Stimulated activated CD4-positive, alpha-beta T cell treated with anti-CD3 and anti-CD28 coated beads, TNF-alpha, amount 100 ng/mL, for 24 hours (primary cell): ENCODE results near the gene GIGYF1.

ENCODE experiments used
- DNase-seq, 3 experiments: peaks; one replicate each; pipeline ENCODE4 v3.0.0-alpha.2; 2020; ENCODE audit warnings: low read depth in 3 of 3

The GIGYF1 gene

DNA sequence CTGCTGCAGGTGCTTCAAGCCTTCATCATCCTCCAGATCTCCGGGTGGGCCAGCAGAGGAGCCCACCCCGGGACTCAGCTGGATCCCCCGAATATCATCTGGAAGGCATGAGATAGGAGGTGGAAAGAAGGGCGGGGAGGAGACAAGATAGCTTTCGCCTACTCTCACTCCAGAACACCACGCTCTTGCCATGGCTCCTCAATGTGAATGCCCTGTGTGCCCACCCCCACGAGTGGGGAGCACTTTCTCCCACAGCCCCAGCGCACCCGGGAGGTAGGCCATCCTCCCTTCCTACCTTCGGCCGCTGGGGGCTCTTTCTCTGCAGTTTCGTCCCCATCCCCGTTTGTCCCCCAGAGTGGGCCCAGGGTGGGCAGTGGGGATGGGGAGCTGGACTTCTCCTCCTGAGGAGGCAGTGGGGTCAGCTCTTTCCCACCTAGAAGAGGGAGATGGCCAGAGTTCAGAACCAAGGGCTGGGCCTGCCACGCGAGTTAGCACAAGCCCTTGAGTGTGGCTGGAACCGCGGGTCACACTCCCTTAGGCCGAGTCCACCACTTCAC lies 8.9 kb downstream of the GIGYF1 start:
- no peak for DNase-seq

- DNase-seq, result no peak
These were observed 9.5 kb downstream of the GIGYF1 start for GRCh38 chr7:100684534-100685042.

DNA sequence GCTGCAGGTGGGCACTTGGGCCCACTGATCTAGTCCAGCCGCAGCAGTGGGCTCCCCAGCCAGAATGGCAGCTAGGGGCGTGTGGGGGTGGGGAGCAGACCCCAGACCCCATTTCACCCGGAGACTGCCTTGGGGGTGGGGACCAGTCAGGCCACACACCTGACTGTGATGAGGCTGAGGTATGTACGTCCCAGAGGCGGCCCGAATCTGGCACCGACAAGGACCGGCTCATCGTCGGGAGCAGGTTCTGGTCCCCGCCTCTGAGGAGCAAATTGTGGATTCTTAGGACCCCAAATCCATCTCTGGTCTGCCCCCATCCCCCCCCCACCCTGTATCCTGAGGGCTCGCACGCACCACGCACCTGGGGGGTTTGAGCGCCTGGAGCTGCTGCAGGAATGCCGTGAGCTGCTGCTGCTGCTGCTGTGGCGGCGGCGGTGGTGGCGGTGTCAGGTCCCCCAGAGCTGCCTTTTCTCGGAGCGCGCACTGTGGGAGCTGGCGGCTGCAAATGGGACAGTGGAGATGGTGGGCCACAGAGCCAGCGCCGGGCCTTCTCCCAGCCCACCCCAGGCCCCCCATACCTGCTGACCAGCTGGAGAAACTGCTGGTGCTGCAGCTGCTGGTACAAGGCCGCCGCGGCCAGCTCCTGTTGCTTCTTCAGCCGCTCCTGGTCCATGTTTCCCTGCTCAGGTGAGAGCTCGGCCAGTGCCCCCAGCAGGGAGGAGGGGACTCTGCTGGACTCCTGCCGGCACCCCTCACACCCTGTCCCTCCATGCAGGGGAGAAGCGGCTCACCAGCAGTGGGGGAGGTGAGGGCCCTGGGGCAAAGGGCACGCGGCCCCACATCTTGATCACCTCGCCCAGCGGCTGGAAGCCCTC lies 10.2 kb downstream of the GIGYF1 start:
- no peak for DNase-seq

GRCh38 chr7:100682991-100683658 lies 10.9 kb downstream of the GIGYF1 start:
- DNase-seq, result no peak

DNA sequence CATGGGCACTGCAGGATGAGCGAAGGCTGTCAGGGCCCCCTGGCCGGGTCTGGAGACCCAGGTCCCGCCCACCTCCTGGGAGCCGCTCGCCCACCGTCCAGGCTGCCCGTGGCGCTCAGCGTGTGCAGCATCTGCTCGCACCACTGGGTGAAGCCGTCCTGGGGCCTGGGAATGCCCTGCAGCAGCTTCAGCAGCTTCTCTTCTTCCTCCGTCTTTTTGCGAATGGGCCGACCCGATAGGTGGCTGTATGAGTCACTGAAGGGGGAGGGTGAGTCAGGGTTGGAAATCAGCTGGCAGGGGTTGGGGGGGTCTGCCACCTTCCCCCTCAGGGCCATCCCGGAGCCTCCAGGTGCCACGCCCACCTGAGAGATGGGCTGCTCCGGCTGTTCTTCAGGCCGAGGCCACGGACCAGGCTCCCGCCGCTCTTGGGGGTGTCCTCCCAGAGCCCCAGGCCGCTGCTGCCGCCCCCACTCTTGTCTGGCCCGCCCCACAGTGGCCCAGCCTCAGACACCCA lies 11.8 kb downstream of the GIGYF1 start:
- no peak for DNase-seq

DNA sequence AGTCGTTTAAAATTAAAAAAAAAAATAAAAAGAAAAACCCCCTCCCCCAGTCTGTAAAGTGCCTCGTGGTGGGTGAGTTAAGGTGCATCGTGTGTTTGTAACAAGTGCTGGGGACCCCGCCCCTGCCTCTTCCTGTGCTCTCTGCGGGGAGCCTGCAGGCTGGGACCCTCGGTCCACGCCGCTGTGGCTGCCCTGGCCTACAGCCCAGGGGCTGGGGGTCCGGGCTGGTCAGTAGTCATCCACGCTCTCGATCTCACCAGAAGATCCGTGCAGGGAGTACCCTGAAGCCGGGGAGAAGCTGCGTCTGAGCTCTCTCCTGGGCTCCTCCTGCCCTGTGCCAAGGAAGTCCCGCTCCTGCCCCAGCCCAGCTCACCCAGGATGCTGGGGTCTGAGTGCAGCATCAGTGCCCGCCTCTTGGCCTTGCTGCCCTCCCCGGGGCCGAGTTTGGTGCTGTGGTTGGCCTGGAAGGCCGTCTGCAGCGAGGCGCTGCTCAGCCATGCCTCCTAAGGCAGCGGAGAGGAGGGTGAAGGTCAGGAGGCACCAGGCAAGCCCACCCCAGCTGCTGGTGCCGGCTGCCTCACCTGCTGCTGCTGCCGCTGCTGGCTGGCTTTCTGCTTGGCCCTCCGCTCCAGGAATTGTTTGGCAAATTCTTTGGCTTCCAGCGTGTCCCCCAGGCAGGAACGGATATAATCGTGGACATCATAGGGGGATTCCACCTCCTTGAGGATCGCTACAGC lies 12.4 kb downstream of the GIGYF1 start:
- DNase-seq, result no peak

- no peak for DNase-seq
These were observed 13.3 kb downstream of the GIGYF1 start for GRCh38 chr7:100680576-100681271.

DNA sequence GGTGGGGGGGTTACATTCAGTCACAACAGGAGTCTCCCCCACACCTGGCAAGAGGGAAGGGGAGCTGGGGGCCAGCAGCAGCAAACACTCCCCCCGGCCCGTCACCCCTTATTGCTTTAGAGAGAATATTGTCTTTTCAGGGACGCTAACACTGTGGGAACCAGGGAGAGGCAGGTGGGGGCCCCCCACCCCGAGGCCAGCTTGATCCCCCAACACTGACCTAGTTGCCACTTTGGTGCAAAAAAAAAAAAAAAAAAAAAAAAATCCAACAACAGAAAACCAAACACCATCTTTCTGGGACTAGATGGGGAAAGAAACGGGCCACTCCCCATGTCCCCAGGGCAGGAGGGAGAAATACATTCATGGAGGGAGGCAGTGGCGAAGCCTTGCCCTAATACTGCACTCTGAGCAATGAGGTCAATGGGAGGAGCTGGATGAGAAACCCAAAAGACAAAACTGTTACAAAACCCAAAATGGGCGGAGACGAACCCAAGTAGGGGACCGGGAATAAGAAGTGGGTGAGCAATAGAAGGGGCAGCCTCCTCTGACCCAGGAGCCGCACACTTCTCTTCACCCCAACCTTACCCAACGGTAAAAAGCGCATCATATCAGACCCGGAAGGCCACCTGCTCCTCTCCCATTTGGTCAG lies 14.0 kb downstream of the GIGYF1 start:
- DNase-seq, result no peak

DNA sequence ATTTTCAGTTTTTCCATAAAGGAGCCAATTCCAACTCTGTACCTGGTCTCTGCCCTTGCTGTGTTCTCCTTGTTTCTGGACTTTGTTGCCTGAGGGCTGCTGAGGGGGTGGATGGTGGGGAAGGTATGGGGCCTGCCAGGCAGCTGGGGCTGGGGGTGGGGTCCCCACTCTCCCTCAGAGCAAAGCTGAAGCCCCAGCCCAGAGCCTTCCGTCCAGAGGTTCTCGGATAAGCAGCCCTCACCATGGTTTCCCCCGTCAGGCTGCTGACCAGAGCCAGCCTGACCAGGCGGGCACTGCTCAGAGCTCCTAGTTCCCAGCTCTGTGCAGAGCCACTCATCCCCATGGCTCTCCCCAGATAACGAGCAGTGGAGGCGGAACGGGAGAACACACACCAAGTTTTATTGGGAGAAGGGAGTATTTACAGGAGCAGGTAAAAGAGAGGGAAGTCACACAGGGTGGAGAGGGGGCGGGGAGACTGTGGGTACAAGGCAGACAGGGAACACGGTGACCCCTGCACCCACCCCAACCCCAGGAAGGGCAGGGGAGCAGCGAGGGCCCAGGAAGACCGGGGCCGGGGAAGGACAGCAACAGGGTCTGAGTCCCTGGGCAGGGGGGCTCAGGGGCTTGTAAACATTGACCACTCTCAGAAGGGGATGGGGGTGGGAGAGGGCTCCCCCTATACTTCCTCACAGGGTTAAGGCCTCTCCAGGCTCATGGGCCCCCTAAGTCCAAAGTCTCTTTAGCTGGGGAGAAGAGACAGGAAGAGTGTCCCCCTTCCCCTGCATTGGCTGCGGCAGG lies 14.7 kb downstream of the GIGYF1 start:
- DNase-seq, result no peak

DNA sequence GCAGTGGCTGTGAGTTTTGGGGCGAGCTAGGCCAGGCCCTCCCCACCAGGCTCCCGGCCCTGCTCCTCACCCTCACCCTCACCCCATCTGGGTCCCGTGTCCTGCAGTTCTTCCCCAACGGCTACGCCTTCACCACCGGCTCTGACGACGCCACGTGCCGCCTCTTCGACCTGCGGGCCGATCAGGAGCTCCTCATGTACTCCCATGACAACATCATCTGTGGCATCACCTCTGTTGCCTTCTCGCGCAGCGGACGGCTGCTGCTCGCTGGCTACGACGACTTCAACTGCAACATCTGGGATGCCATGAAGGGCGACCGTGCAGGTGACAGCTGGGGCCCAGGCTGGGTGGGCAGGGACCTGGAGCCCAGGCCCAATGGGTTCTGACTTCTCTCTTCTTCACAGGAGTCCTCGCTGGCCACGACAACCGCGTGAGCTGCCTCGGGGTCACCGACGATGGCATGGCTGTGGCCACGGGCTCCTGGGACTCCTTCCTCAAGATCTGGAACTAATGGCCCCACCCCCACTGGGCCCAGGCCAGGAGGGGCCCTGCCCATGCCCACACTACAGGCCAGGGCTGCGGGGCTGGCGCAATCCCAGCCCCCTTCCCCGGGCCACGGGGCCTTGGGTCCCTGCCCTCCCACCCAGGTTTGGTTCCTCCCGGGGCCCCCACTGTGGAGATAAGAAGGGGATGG lies 15.6 kb downstream of the GIGYF1 start:
- DNase-seq, result no peak

- DNase-seq, result no peak
These were observed 16.5 kb downstream of the GIGYF1 start for GRCh38 chr7:100677308-100678267.

DNA sequence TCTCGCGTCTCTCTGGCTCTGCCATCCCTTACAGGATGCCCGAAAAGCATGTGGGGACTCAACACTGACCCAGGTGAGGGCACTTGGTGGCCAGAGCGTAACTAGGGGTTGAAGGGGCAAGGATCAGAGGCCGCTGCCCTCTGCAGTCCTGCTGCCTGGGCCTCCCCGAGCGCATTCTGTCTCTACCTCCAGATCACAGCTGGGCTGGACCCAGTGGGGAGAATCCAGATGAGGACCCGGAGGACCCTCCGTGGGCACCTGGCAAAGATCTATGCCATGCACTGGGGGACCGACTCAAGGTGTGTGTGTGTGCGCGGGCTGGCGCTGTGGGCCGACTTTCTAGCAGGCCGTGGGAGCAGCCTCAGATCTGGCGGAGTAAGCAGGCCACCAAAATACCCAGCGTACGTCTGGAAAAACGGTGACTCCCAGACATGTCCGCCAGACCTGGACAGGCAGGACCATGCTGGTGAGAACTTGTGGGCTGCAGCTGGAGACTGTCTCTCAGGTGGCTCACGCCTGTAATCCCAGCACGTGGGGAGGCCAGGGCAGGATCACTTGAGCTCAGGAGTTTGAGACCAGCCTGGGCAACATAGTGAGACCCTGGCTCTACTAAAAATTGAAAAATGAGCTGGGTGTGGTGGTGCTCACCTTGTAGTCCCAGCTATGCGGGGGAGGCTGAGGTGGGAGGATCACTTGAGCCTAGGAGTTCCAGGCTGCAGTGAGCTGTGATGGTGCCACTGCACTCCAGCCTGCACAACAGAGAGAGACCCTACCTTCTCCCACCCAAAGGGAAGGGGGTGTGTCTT lies 17.3 kb downstream of the GIGYF1 start:
- no peak for DNase-seq

DNA sequence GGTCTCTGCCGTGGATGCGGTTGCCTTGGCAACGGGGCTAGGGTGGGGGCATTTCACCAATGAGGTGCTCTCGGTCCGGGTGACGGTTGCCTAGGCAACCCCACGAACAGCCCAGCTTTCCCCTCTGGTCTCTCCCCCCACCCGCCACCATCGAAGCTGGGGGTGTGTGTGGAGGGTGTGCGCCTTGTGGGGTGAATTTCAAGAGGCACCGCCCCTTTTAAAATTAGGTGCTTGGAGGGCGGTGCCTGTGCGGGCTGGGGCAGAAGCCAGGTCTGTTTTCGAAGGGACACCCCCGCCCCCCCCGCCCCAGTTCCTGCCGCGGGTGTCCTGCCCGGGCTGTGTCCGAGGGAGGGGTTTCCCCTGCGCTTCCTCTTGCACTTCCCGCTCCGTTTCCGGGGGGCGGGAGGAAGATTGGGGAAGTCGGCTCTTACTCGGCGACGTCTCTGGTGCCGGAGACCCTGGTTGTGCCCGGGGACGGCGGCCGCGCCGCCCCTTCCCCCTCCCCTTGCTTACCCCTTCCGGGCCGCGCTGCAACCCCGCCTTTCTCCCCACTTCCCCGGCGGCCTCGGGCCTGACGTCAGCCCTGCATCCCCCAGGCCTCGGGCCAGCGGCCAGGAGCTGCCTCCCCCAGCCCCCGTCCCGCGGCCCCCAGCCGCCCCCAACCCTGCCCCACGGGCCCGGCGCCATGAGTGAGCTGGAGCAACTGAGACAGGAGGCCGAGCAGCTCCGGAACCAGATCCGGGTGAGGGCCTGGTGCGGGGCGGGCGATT lies 18.3 kb downstream of the GIGYF1 start:
- peak; percentile 57 to 82 (median 64) for DNase-seq

- DNase-seq, result no peak
These were observed 19.0 kb downstream of the GIGYF1 start for GRCh38 chr7:100675105-100675451.

DNA sequence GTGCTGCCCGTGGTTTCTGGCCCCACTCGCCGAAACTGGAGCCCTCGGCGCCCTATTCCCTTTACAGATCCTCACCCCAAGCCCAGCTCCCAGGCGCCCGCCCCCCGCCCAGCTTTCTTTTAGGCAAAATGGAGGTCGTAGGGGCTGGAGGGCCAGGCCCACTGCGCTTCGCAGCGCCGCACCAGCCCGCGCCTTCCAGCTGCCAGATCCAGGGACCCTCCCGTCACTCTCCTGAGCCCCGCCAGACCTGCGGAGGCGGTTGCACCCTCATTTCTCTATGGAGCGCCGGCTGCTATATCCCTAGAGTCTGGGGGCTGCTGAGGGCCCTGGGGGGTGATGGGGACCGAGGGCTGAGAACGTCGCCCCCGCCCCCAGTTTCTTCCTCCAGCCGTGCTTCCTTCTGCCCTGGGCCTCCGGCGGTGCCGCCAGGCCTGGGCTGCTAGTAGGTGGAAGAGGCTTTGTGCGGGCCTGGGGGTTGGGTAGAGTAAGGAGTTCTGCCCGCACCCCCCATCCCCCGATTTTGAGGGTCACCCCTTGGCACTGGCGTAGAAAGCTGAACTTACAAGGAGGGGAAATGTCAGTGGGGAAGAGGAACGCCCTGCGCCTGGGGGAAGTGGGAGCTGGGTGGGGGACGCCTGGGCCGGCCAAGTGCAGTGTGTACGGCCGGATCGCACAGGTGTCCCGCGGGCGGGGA lies 19.5 kb downstream of the GIGYF1 start:
- no peak for DNase-seq

- DNase-seq, result peak in 1 of 3 experiments; percentile 43
These were observed 20.1 kb downstream of the GIGYF1 start for GRCh38 chr7:100673942-100674410.
